ENCODE results near the gene RSF1.

GRCh38 chr11:77813256-77813655 is 7.3 kb downstream of the RSF1 start:
- no peak for TF ChIP-seq CTCF (IDR thresholded peaks at IDR 0.05)
- TF ChIP-seq POLR2A (IDR thresholded peaks at IDR 0.05; ENCODE audit: low read depth): no peak
- no peak for TF ChIP-seq POLR2AphosphoS5 (IDR thresholded peaks at IDR 0.05)

All from esophagus muscularis mucosa (tissue), 3 donors.